GM21723 (cell line): ENCODE data around the gene RGS7.

Experiments
- ATAC-seq: cut with Tn5 transposase; IDR thresholded peaks from one replicate; pipeline ENCODE4 v1.9.1; 2021; ENCODE audit warnings: mild to moderate bottlenecking, moderate library complexity; ENCODE audit not compliant: unreplicated experiment

RGS7 gene

GRCh38 chr1:241356519-241357365, at the start of gene RGS7:
Gene RGS7 (minus strand): TSS chr1:241357205.
- ATAC-seq: peak; percentile 70

- no peak for ATAC-seq
Observed at GRCh38 chr1:241406421-241406820, 49.4 kb upstream of the RGS7 start.

- ATAC-seq: no peak
Observed at GRCh38 chr1:241401156-241401555, 44.2 kb upstream of the RGS7 start.

GRCh38 chr1:241396747-241397681, 40.0 kb upstream of the RGS7 start:
- no peak for ATAC-seq

- ATAC-seq: no peak
Observed at GRCh38 chr1:241391926-241392710, 35.1 kb upstream of the RGS7 start.

- ATAC-seq: no peak
Observed at GRCh38 chr1:241390526-241390925, 33.5 kb upstream of the RGS7 start.

GRCh38 chr1:241389400-241389799, 32.4 kb upstream of the RGS7 start:
- ATAC-seq: no peak

GRCh38 chr1:241387216-241387615, 30.2 kb upstream of the RGS7 start:
- no peak for ATAC-seq

GRCh38 chr1:241376701-241377100, 19.7 kb upstream of the RGS7 start:
- no peak for ATAC-seq

- no peak for ATAC-seq
Observed at GRCh38 chr1:241375886-241376285, 18.9 kb upstream of the RGS7 start.

- no peak for ATAC-seq
Observed at GRCh38 chr1:241366196-241366595, 9.2 kb upstream of the RGS7 start.

GRCh38 chr1:241362350-241362749, 5.3 kb upstream of the RGS7 start:
- no peak for ATAC-seq

GRCh38 chr1:241357366-241358340, 648 bp upstream of the RGS7 start:
- no peak for ATAC-seq

GRCh38 chr1:241356187-241356518, 852 bp downstream of the RGS7 start:
- ATAC-seq: no peak

GRCh38 chr1:241355311-241356010, 1.5 kb downstream of the RGS7 start:
- no peak for ATAC-seq

GRCh38 chr1:241352401-241352800, 4.6 kb downstream of the RGS7 start:
- no peak for ATAC-seq

- no peak for ATAC-seq
Observed at GRCh38 chr1:241351841-241352240, 5.2 kb downstream of the RGS7 start.

GRCh38 chr1:241343956-241344355, 13.0 kb downstream of the RGS7 start:
- no peak for ATAC-seq

- ATAC-seq: no peak
Observed at GRCh38 chr1:241336335-241336734, 20.7 kb downstream of the RGS7 start.
